GM18498 (cell line): ENCODE results near the gene CABP2.
"Not testable (repeated sequence)": the region's sequence is repeated elsewhere in the genome, so short reads cannot be mapped to it uniquely, and the experiment has no call there.

ENCODE experiments used
- ATAC-seq: cut with Tn5 transposase; IDR thresholded peaks from one replicate; pipeline ENCODE4 v1.9.1; 2021; ENCODE audit warnings: mild to moderate bottlenecking, moderate library complexity; ENCODE audit not compliant: unreplicated experiment

The CABP2 gene

DNA sequence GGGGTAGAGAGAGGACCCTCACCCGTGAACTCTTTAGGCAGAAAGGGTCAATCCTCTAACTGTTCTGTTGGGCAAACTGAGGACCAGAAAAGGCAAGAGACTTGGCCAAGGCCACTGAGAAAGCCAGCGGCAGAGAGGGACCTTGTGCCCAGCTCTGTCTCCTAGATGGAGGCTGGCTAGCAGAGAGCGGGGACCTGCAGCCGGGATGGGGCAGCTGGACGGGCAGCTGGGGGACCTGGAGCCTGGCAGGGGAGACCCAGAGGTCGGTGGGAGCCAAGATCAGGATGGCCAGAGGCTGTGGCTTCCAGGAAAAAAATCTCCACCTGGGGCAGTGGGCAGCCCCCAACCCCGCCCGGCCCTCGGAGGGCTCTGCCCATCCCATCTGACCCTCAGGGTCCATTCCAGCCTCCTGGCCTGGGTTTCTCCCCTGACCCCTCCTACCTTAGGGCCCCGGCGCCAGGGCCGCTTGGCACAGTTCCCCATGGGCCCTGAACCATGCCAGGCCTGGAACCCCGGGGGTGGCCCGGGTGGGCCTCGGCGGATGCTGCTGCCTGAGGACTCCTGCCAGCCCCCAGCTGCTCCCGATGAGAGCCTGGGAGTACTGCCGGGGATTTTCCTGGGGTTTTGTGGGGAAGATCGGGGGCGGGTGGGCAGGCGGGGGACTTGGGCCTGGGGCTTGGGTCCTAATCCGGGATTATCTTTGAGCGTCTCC is at the start of gene CABP2:
Gene CABP2, minus strand, starts transcription at position 603 of the 712 bp plus-strand sequence. Its CDS starts 120 bp downstream, at position 483.
- no peak for ATAC-seq

DNA sequence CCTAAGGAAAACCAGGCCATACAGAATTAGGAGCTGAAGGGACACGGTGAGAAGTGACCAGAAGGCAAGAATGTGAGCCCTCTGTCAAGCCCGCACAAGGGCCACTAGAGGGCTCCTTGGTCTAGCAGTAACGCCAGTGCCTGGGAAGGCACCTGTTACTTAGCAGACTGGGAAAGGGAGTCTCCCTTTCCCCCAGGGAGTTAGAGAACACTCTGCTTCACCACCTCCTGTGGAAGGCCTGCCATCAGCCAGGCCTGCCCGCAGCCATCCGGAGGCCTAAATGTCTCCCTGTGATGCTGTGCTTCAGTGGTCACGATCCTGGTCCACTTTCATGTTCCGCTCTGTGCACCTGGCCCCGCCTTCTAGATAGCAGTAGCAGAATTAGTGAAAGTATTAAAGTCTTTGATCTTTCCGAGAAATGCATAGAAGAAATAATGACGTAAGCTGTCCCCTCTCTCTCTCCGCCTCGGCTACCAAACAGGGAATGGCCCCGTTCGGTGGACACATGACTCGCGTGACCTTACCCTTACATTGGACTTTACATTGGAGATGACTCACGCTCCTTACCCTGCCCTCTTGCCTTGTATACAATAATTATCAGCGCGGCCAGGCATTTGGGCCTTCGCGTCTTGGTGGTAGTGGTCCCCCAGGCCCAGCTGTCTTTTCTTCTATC is 49.6 kb upstream of the CABP2 start:
- ATAC-seq: no peak

DNA sequence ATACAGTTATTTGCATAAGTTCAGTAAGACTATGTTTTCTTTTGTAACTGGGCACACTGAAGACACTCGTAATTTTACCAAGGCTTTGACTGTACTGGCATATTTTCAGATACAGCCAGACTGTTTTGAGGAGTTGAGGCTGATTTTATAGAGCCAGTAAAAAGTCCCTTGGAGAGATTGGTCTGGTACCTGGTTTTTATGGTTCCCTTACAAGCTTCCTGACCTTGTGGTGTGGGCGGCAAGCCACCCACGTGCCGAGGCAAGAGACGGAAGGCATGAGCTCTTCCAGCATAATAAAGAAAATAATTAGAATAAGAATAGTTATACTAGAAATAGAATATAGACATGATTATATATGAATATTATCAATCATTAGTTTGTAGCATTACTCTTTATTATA is 49.1 kb upstream of the CABP2 start:
- ATAC-seq: no peak

DNA sequence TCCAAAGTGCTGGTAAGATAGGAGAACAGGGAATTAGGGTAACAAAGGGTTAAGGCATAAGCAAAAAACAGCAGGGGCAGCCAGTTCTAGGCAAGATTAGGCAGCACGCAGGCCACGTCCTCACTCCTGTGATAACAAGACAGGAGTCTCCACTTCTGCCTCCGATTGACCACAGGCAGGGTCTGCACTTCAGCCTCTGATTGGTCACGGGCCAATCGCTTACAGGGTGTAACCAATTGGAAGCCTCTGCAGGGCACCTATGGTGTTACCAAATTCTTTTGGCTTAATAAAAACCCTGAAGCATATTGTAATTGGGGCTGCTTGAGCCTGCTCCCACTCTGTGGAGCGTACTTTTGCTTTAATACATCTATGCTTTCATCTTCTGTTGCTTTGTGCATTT is 48.2 kb upstream of the CABP2 start:
- no peak for ATAC-seq

GRCh38 chr11:67564230-67564629 is 41.0 kb upstream of the CABP2 start:
- no peak for ATAC-seq

DNA sequence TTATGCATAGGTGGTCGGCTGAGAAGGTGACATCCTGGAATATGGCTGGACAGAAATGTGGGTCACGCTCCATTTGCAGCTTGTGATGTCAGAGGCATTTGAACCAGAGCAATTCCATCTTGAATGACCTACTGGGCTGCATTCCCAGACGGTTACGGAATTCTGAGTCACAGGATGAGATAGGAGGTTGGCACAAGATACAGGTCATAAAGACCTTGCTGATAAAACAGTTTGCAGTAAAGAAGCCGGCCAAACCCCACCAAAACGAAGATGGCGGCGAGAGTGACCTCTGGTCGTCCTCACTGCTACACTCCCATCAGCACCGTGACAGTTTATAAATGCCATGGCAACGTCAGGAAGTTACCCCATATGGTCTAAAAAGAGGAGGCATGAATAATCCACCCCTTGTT is 40.5 kb upstream of the CABP2 start:
- ATAC-seq: not testable (repeated sequence)

- ATAC-seq: no peak
Measured at GRCh38 chr11:67562963-67563704, 39.9 kb upstream of the CABP2 start.

GRCh38 chr11:67561971-67562619 is 38.8 kb upstream of the CABP2 start:
- peak; percentile 72 for ATAC-seq

GRCh38 chr11:67558084-67558772 is 35.0 kb upstream of the CABP2 start:
- ATAC-seq: no peak

- no peak for ATAC-seq
Measured at GRCh38 chr11:67556244-67556643, 33.0 kb upstream of the CABP2 start.

DNA sequence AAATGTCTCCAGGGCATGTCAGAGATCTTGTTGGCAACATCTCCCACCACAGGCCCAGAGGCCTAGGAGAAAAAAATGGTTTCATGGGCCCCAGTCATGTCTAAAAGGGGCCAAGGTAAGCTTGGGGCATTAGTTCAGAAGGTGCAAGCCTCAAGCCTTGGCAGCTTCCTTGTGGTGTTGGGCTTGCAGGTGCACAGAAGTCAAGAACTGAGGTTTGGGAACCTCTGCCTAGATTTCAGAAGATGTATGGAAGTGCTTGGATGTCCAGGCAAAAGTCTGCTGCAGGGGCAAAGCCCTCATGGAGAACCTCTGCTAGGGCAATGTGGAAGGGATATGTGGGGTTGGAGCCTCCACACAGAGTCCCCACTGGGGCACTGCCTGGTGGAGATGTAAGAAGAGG is 28.5 kb upstream of the CABP2 start:
- not testable (repeated sequence) for ATAC-seq

DNA sequence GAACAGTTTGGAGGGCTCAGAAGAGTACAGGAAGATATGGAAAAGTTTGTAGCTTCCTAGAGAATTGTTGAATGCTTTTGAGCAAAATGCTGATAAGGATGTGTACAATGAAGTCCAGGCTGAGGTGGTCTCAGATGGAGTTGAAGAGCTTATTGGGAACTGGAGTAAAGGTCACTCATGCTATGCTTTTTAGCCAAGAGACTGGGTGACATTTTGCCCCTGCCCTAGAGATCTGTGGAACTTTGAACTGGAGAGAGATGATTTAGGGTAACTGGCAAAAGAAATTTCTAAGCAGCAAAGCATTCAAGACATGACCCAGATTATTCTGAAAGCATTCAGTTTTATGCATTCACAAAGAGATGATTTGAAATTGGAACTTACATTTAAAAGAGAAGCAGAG is 27.9 kb upstream of the CABP2 start:
- no peak for ATAC-seq

GRCh38 chr11:67548555-67549110 is 25.4 kb upstream of the CABP2 start:
- no peak for ATAC-seq

- ATAC-seq: not testable (repeated sequence)
Measured at GRCh38 chr11:67548112-67548511, 24.9 kb upstream of the CABP2 start.

DNA sequence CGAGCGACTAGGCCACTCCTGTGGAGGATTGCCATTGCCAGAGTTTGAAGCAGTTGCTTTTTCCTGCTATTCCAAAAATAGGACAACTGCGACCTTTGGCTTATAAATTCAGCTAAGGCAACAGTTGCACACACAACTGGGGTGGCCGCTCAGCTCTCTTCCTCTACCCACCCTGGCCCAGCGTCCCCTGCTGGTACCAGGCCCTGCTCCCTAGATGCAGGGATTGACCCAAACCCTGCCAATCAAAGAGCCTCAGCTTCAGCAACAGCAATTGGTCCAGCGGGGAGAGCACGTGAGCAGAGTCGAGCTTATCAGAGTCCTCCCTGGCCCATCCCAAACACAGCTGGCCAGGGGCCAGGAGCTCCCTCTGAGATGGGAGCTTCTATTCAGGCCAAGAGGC is 22.0 kb upstream of the CABP2 start:
- ATAC-seq: no peak

DNA sequence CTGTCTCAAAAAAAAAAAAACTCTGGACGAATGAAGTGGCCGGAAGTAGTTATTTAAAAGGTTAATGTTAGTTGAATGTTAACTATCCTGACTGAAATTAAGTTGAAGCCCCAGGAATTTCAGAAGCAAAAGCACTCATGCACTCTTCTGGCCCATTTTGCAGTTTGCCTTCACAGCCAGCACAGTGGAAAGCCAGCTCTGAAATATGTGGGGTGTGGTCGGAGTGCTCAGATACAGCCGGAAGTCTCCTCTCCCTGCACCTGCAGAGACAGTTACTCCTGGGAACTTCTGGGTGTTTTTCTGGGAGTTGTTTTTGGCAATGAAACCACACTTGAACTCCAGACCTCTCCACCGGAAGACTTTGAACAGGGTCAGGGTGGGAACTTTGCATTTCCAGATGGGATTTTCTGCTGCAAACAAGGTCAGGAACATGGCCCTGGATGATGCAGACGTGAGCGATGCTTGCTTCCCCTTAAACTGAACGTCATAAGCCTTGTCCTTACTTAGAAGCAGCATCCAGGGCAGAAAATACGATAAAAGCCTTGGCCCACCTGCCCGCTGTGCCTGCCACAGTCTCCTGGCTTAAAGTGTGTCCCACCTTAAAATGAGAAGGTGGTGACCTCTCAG is 21.5 kb upstream of the CABP2 start:
- ATAC-seq: no peak

DNA sequence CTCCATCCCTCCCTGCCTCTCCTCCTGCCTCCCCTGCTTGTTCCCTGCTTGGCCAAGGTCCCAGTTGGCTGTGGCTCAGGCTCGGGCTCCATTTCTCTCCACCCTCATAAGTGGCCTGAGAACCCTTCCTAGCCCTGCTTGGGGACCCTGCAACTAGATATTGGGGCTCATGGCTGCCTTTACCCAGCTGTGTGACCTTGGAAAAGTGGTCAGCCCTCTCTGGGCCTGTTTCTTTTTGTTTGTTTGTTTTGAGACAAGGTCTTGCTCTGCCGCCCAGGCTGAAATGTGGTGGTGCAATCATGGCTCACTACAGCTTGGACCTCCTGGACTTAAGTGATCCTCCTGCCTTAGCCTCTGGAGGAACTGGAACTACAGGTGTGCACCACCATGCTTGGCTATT is 20.3 kb upstream of the CABP2 start:
- no peak for ATAC-seq

GRCh38 chr11:67542971-67543370 is 19.7 kb upstream of the CABP2 start:
- no peak for ATAC-seq

DNA sequence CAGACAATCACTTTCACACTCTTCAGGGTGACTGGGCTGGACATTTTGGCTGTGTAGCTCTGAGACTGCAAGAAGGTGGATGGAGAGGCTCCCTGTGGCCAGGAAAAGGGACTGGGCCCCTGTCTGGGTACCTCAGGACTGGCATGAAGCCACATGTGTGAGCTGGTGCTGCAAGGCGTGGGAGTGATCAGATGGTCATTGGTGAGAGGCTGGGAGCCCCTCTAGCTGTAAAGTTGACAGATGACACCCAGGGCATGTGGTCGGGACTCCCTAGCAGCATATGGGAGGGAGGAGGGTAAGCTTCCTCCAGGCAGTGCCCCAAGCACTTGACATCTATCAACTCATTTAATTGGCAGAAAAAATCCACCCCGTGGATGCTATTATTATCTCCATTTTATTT is 18.9 kb upstream of the CABP2 start:
- ATAC-seq: no peak

DNA sequence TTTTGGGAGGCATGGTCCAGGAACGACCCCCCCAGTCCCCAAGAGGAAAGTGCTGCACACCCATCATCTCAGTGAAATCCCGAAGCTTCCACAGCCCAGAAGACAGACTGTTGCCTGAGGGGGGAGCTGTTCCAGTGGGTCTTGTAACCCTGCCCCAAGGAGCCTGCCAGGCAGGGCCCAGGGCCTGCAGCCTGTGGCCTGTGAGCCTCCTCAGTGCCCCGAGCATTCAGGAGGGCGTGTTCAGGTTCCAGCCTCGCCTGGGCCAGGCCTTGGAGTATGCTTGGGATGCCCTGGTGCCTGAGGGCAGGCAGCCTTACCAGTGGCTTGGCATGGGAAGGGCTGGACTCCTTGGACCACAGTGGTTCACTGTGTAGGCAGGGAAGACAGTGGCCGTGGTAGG is 18.0 kb upstream of the CABP2 start:
- ATAC-seq: no peak
